KBM-7 (cell line): ENCODE data around the gene RBBP5.
A peak's percentile ranks its signal among the peaks of the same experiment; 100 is the strongest.

ENCODE experiments used
- DNase-seq: peaks from one replicate; pipeline ENCODE4 v3.0.0-alpha.2; 2015
- in situ Hi-C: fragments of 300-500 bp; cut with MboI; formaldehyde crosslinking; loops from 2 replicates; pipeline ENCODE4 v1.14.3; 2020; ENCODE audit warnings: low sequenced_read_pairs, low pct_unique_long_range_greater_than_20kb, mixed read lengths

The RBBP5 gene

GRCh38 chr1:205137901-205138300 lies 16.1 kb upstream of the RBBP5 start:
- in situ Hi-C loops: no loop called here
- no peak for DNase-seq

GRCh38 chr1:205133287-205133686 lies 11.5 kb upstream of the RBBP5 start:
- in situ Hi-C loops: no loop called here

GRCh38 chr1:205129447-205130029 lies 7.8 kb upstream of the RBBP5 start:
- no peak for DNase-seq
- in situ Hi-C loops: loop anchor here (10.0 kb wide), 1 partner anchor 65 kb away; no protein-coding TSS in a partner anchor

More at GRCh38 chr1:205133287-205133686, 11.5 kb upstream of the RBBP5 start:
- no peak for DNase-seq

GRCh38 chr1:205128050-205128449 lies 6.3 kb upstream of the RBBP5 start:
- DNase-seq: no peak
- in situ Hi-C loops: loop anchor here (10.0 kb wide), 1 partner anchor 63 kb away; no protein-coding TSS in a partner anchor

- peak; percentile 29 for DNase-seq
Measured at GRCh38 chr1:205127646-205128045, 5.9 kb upstream of the RBBP5 start.

GRCh38 chr1:205124726-205125125 lies 2.9 kb upstream of the RBBP5 start:
- peak; percentile 42 for DNase-seq
- in situ Hi-C loops: loop anchor here (10.0 kb wide), 1 partner anchor 60 kb away; no protein-coding TSS in a partner anchor

More at GRCh38 chr1:205127646-205128045, 5.9 kb upstream of the RBBP5 start:
- in situ Hi-C loops: loop anchor here (10.0 kb wide), 1 partner anchor 63 kb away; no protein-coding TSS in a partner anchor

- in situ Hi-C loops: loop anchor here (10.0 kb wide), 1 partner anchor 58 kb away; no protein-coding TSS in a partner anchor
- DNase-seq: no peak
Measured at GRCh38 chr1:205122489-205122882, 708 bp upstream of the RBBP5 start.

- DNase-seq: no peak
- in situ Hi-C loops: no loop called here
Measured at GRCh38 chr1:205118752-205119151, 3.0 kb downstream of the RBBP5 start.

GRCh38 chr1:205111354-205111753 lies 10.4 kb downstream of the RBBP5 start:
- no peak for DNase-seq
- in situ Hi-C loops: no loop called here

- in situ Hi-C loops: no loop called here
- no peak for DNase-seq
Measured at GRCh38 chr1:205109711-205110110, 12.1 kb downstream of the RBBP5 start.

- in situ Hi-C loops: no loop called here
- no peak for DNase-seq
Measured at GRCh38 chr1:205109269-205109668, 12.5 kb downstream of the RBBP5 start.

- no peak for DNase-seq
Measured at GRCh38 chr1:205108464-205108863, 13.3 kb downstream of the RBBP5 start.

GRCh38 chr1:205107327-205107726 lies 14.5 kb downstream of the RBBP5 start:
- in situ Hi-C loops: no loop called here

More at GRCh38 chr1:205108464-205108863, 13.3 kb downstream of the RBBP5 start:
- in situ Hi-C loops: no loop called here

GRCh38 chr1:205102404-205102803 lies 19.4 kb downstream of the RBBP5 start:
- in situ Hi-C loops: no loop called here
- no peak for DNase-seq

More at GRCh38 chr1:205107327-205107726, 14.5 kb downstream of the RBBP5 start:
- DNase-seq: no peak

- no peak for DNase-seq
- in situ Hi-C loops: no loop called here
Measured at GRCh38 chr1:205098242-205098641, 23.5 kb downstream of the RBBP5 start.

GRCh38 chr1:205095422-205095821 lies 26.4 kb downstream of the RBBP5 start:
- in situ Hi-C loops: no loop called here
- DNase-seq: no peak

GRCh38 chr1:205091043-205091740 lies 30.6 kb downstream of the RBBP5 start:
- no peak for DNase-seq
- in situ Hi-C loops: no loop called here

GRCh38 chr1:205088341-205088740 lies 33.4 kb downstream of the RBBP5 start:
- in situ Hi-C loops: no loop called here
- DNase-seq: no peak

GRCh38 chr1:205084360-205084759 lies 37.4 kb downstream of the RBBP5 start, which contains the start of gene TMEM81:
TSS of gene TMEM81 (minus strand) at chr1:205084460. CDS start at chr1:205084320, 140 bp downstream.
- in situ Hi-C loops: no loop called here
- no peak for DNase-seq

GRCh38 chr1:205082431-205082830 lies 39.3 kb downstream of the RBBP5 start:
- DNase-seq: no peak

More at GRCh38 chr1:205082431-205082830, 39.3 kb downstream of the RBBP5 start:
- in situ Hi-C loops: no loop called here
